Measurements from ENCODE around the gene COL1A1.

COL1A1 gene

GRCh38 chr17:50148226-50149090, 53.0 kb downstream of the COL1A1 start:
- Histone ChIP-seq H3K27me3 (replicated peaks; ENCODE audit: control insufficient read depth, insufficient read depth, low read length) (no peaks in the 10 kb centered on the region), H3K36me3 (ENCODE audit: control insufficient read depth, insufficient read depth, low read length) (peaks cover 24% of the 10 kb centered on the region), H3K4me3 (replicated peaks; ENCODE audit: low read depth, low read length) (peak overlapping the region; percentile 92)
- DNase-seq (ENCODE audit: extremely low read depth, insufficient read length): peak; percentile 88
- no peak for TF ChIP-seq CTCF (IDR thresholded peaks at IDR 0.05; ENCODE audit: insufficient read depth, low read length, poor library complexity, severe bottlenecking)

- Histone ChIP-seq H3K36me3 (ENCODE audit: control insufficient read depth, insufficient read depth, low read length) (peaks cover 26% of the 10 kb centered on the region), H3K4me3 (replicated peaks; ENCODE audit: low read depth, low read length) (peak overlapping the region; percentile 92), H3K27me3 (replicated peaks; ENCODE audit: control insufficient read depth, insufficient read depth, low read length) (no peaks in the 10 kb centered on the region)
- DNase-seq (ENCODE audit: extremely low read depth, insufficient read length): no peak
- no peak for TF ChIP-seq CTCF (IDR thresholded peaks at IDR 0.05; ENCODE audit: insufficient read depth, low read length, poor library complexity, severe bottlenecking)
Measured at GRCh38 chr17:50147841-50148225, 53.6 kb downstream of the COL1A1 start.

GRCh38 chr17:50146927-50147665, 54.3 kb downstream of the COL1A1 start:
- TF ChIP-seq CTCF (IDR thresholded peaks at IDR 0.05; ENCODE audit: insufficient read depth, low read length, poor library complexity, severe bottlenecking): no peak
- Histone ChIP-seq H3K4me3 (replicated peaks; ENCODE audit: low read depth, low read length) (peak overlapping the region; percentile 92), H3K36me3 (ENCODE audit: control insufficient read depth, insufficient read depth, low read length) (peaks cover 32% of the 10 kb centered on the region), H3K27me3 (replicated peaks; ENCODE audit: control insufficient read depth, insufficient read depth, low read length) (no peaks in the 10 kb centered on the region)
- DNase-seq (ENCODE audit: extremely low read depth, insufficient read length): no peak

- DNase-seq (ENCODE audit: extremely low read depth, insufficient read length): no peak
- H3K36me3 ChIP-seq (ENCODE audit: control insufficient read depth, insufficient read depth, low read length): peaks cover 36% of the 10 kb centered on the region
- peak; percentile 26 for TF ChIP-seq CTCF (IDR thresholded peaks at IDR 0.05; ENCODE audit: insufficient read depth, low read length, poor library complexity, severe bottlenecking)
- H3K27me3 ChIP-seq (replicated peaks; ENCODE audit: control insufficient read depth, insufficient read depth, low read length): no peaks in the 10 kb centered on the region
- peak overlapping the region; percentile 92 for H3K4me3 ChIP-seq (replicated peaks; ENCODE audit: low read depth, low read length)
Measured at GRCh38 chr17:50146230-50146926, 55.1 kb downstream of the COL1A1 start.

- peak overlapping the region; percentile 92 for H3K4me3 ChIP-seq (replicated peaks; ENCODE audit: low read depth, low read length)
- peaks cover 43% of the 10 kb centered on the region for H3K36me3 ChIP-seq (ENCODE audit: control insufficient read depth, insufficient read depth, low read length)
- no peak for DNase-seq (ENCODE audit: extremely low read depth, insufficient read length)
- no peak for TF ChIP-seq CTCF (IDR thresholded peaks at IDR 0.05; ENCODE audit: insufficient read depth, low read length, poor library complexity, severe bottlenecking)
- no peaks in the 10 kb centered on the region for H3K27me3 ChIP-seq (replicated peaks; ENCODE audit: control insufficient read depth, insufficient read depth, low read length)
Measured at GRCh38 chr17:50145532-50146229, 55.8 kb downstream of the COL1A1 start.

All from GM06990 (cell line).